K562 (cell line): ENCODE measurements around the gene PCED1B. TPM values are rescaled to one million over a fixed set of nuclear protein-coding genes. Genes with fewer than 3 reads are reported as not detected.
A peak's percentile ranks its signal among the peaks of the same experiment; 100 is the strongest.

ENCODE experiments used
- ATAC-seq: fragments of 200-7000 bp; cut with Tn5 transposase; 3 replicates; pipeline ENCODE4 v1.9.1; 2020; ENCODE audit warnings: moderate library complexity
- BruUV-seq: library from RNA; stranded (reverse); fragments of 400-500 nt; replicated peaks from 2 replicates; lab custom pipeline; 2021; lab: Mats Ljungman, UMichigan
- CTCF ChIA-PET: fragments of 300-600 bp; formaldehyde crosslinking; extraction: SDS; loops from one replicate; lab custom pipeline; 2021; ENCODE audit warnings: low intra/inter-chr PET ratio; lab: Yijun Ruan, JAX
- POLR2A ChIA-PET: fragments of 300-600, 350-650 bp; sonication (Branson Sonifier 250); formaldehyde crosslinking; extraction: SDS; loops from one replicate; lab custom pipeline; 2021; ENCODE audit warnings: antibody characterized with exemption, inconsistent platforms; lab: Yijun Ruan, JAX
- DNase-seq, 4 experiments: peaks; one replicate each; pipeline versions ENCODE4 v3.0.0 to v3.0.0-alpha.2; 2011 to 2018; ENCODE audit warnings: low spot score in 3 of 4, mixed read lengths in 3 of 4; ENCODE audit errors: extremely low read depth in 1 of 4
- FAIRE-seq: peaks from 2 replicates; lab custom pipeline; 2011; peaks lifted over from hg19 to GRCh38; lab: Jason Lieb, UNC
- H2AFZ ChIP-seq: 2 replicates; pipeline ENCODE4 v1.6.0; 2011; ENCODE audit warnings: low read depth, low read length, control low read depth, inconsistent platforms
- H3K27ac ChIP-seq: fragments of 200-600 bp; 3 replicates; pipeline ENCODE4 v1.8.0; 2011; ENCODE audit warnings: low read depth, mild to moderate bottlenecking, control low read depth, inconsistent platforms, low read length, moderate library complexity, mixed read lengths; ENCODE audit errors: extremely low read depth
- H3K27me3 ChIP-seq, 2 experiments: fragments of 300-600 bp in 1 of 2; 2 replicates in 1 of 2; 3 replicates in 1 of 2; pipeline versions ENCODE4 v1.6.0 to v1.8.0; 2011; ENCODE audit warnings: inconsistent platforms in 2 of 2, low read length in 2 of 2, mild to moderate bottlenecking in 1 of 2, mixed read lengths in 1 of 2, moderate library complexity in 1 of 2; ENCODE audit not compliant: control insufficient read depth in 2 of 2, insufficient read depth in 2 of 2
- H3K36me3 ChIP-seq: fragments of 300-600 bp; 3 replicates; pipeline ENCODE4 v1.8.0; 2011; ENCODE audit warnings: mild to moderate bottlenecking, low read length, inconsistent platforms; ENCODE audit not compliant: control insufficient read depth, insufficient read depth
- H3K4me1 ChIP-seq, 2 experiments: fragments of 200-600 bp in 1 of 2; replicated peaks in 1 of 2; 2 replicates in 1 of 2; 3 replicates in 1 of 2; pipeline versions ENCODE4 v1.5.1 to v1.8.0; 2011; ENCODE audit warnings: inconsistent platforms in 2 of 2, low read length in 2 of 2, mild to moderate bottlenecking in 1 of 2, mixed read lengths in 1 of 2, moderate library complexity in 1 of 2; ENCODE audit not compliant: control insufficient read depth in 2 of 2, insufficient read depth in 2 of 2
- H3K4me2 ChIP-seq: 2 replicates; pipeline ENCODE4 v1.6.1; 2011; ENCODE audit warnings: low read length, control low read depth, inconsistent platforms, mixed read lengths; ENCODE audit not compliant: insufficient read depth
- H3K4me3 ChIP-seq: fragments of 200-600 bp; sonication (generic), shearing (Covaris generic); 2 replicates; pipeline ENCODE4 v1.5.1; 2016; ENCODE audit warnings: control low read depth, inconsistent platforms
- H3K79me2 ChIP-seq: fragments of 200-600 bp; 3 replicates; pipeline ENCODE4 v1.8.0; 2011; ENCODE audit warnings: low read length, inconsistent platforms; ENCODE audit not compliant: control insufficient read depth, insufficient read depth
- H3K9ac ChIP-seq, 2 experiments: 2 replicates each; pipeline versions ENCODE4 v1.6.0 to v1.6.1; 2011; ENCODE audit warnings: low read depth in 2 of 2, low read length in 2 of 2, control low read depth in 1 of 2, inconsistent platforms in 1 of 2, mild to moderate bottlenecking in 1 of 2, mixed read lengths in 1 of 2; ENCODE audit not compliant: insufficient read depth in 1 of 2
- H3K9me1 ChIP-seq: one replicate; pipeline ENCODE4 v1.6.0; 2011; ENCODE audit warnings: inconsistent platforms, mild to moderate bottlenecking, low read length, moderate library complexity; ENCODE audit not compliant: control insufficient read depth, insufficient read depth
- H3K9me3 ChIP-seq: replicated peaks from 2 replicates; pipeline ENCODE4 v1.5.1; 2011; ENCODE audit warnings: low read depth, low read length, inconsistent platforms; ENCODE audit not compliant: control insufficient read depth, insufficient read depth
- H4K20me1 ChIP-seq: replicated peaks from 2 replicates; pipeline ENCODE4 v1.6.1; 2011; ENCODE audit warnings: low read length, inconsistent platforms, mixed read lengths; ENCODE audit not compliant: control insufficient read depth, insufficient read depth
- CTCF ChIP-seq, 3 experiments: IDR thresholded peaks in 2 of 3; conservative IDR thresholded peaks in 1 of 3; 2 replicates each; pipeline ENCODE4 v1.5.1; 2011 to 2012; ENCODE audit warnings: low read length in 3 of 3, mild to moderate bottlenecking in 3 of 3, control low read depth in 2 of 3, improper control_type of control experiment in 1 of 3, inconsistent platforms in 1 of 3, low read depth in 1 of 3, mixed read lengths in 1 of 3, moderate library complexity in 1 of 3; ENCODE audit not compliant: insufficient read depth in 2 of 3
- FOSL1 ChIP-seq: fragments of 200-800 bp; sonication (Bioruptor generic); conservative IDR thresholded peaks from 2 replicates; pipeline ENCODE4 v1.6.1; 2016; ENCODE audit warnings: missing genetic modification characterization, missing compliant biosample characterization
- KDM2B ChIP-seq: fragments of 250-450 bp; sonication (Bioruptor Pico); IDR thresholded peaks from 2 replicates; pipeline ENCODE4 v1.8.0; 2021; ENCODE audit warnings: mild to moderate bottlenecking, moderate library complexity
- RAD21 ChIP-seq, 2 experiments: fragments of 250-450 bp in 1 of 2; fragments of 450-650 bp in 1 of 2; sonication (Bioruptor Pico) in 1 of 2; formaldehyde crosslinking in 1 of 2; IDR thresholded peaks in 1 of 2; conservative IDR thresholded peaks in 1 of 2; 2 replicates each; pipeline versions ENCODE4 v1.4.0 to v1.8.0; 2020 to 2022; ENCODE audit warnings: mild to moderate bottlenecking in 2 of 2, moderate library complexity in 1 of 2
- SMARCA4 ChIP-seq: fragments of 450-650 bp; IDR thresholded peaks from 2 replicates; pipeline ENCODE4 v1.6.1; 2016
- SMARCC2 ChIP-seq: fragments of 450-650 bp; IDR thresholded peaks from 2 replicates; pipeline ENCODE4 v1.6.1; 2017; ENCODE audit warnings: antibody characterized with exemption, moderate library complexity, mild to moderate bottlenecking, low read depth
- SMARCE1 ChIP-seq: fragments of 450-650 bp; IDR thresholded peaks from 2 replicates; pipeline ENCODE4 v1.7.1; 2016; ENCODE audit warnings: mild to moderate bottlenecking
- SPI1 ChIP-seq: IDR thresholded peaks from 2 replicates; pipeline ENCODE4 v1.6.1; 2011; ENCODE audit warnings: low read depth, low read length, control low read depth, borderline replicate concordance
- WGBS: fragments of 100-300 bp; shearing (Covaris generic); methylation state at CpG from one replicate; pipeline ENCODE4 v1.1.6; 2016; ENCODE audit warnings: low coverage, mixed read lengths; ENCODE audit not compliant: insufficient coverage; ENCODE audit errors: missing lambda C conversion rate; 5-methylcytosine and 5-hydroxymethylcytosine counted together
- in situ Hi-C: fragments of 300-500 bp; cut with MboI; formaldehyde crosslinking; loops from 4 replicates; pipeline ENCODE4 v1.15.0; 2018; ENCODE audit warnings: inconsistent platforms, mixed read lengths
- intact Hi-C: fragments of 100-400 bp; cut with micrococcal nuclease; formaldehyde crosslinking; loops from 2 replicates; pipeline ENCODE4 v1.14.2; 2022
- polyA plus RNA-seq, 8 experiments: library from polyadenylated mRNA; depleted of rRNA in 4 of 8; stranded (reverse) in 5 of 8; unstranded in 3 of 8; fragments of >200 nt; fragmentation: Nextera tagmentation in 2 of 8; fragmentation: Illumina TruSeq in 1 of 8; extraction: Ambion mirVana in 2 of 8; extraction: Trizol in 1 of 8; gene quantifications; 2 replicates each; pipeline versions ENCODE4 v1.2.1 to v1.2.3, GENCODE V29; 2011 to 2014; ENCODE audit warnings: inconsistent platforms in 1 of 8, missing spikeins in 1 of 8
- total RNA-seq, 7 experiments: library from RNA; depleted of rRNA in 6 of 7; stranded (reverse); fragments of >200 nt in 6 of 7; fragmentation: Illumina TruSeq in 2 of 7; extraction: Trizol in 2 of 7; gene quantifications; 2 replicates each; pipeline versions ENCODE4 v1.2.1 to v1.2.3, GENCODE V29; 2011 to 2021; ENCODE audit warnings: low replicate concordance in 1 of 7

The PCED1B gene
- total and polyA plus RNA-seq, 9 of the 15 experiments (the other 6 are each of a cell fraction or from before 2014, with no cell fraction given), result 1.2 to 9.3 (median 2.5) TPM

GRCh38 chr12:47190271-47190750 is 110.9 kb downstream of the PCED1B start:
- Histone ChIP-seq H3K4me1 (peaks cover 3 to 49% of the 10 kb centered on the region in 2 experiments; a peak in 4 of 5 replicates), H3K27me3 (no peaks in the 10 kb centered on the region), H2AFZ (peak overlapping the region; percentile 20; the same call in 1 of the 2 replicates), H4K20me1 (no peaks in the 10 kb centered on the region), H3K9ac (no peak overlapping the region), H3K4me3 (no peak overlapping the region), H3K4me2 (no peak overlapping the region), H3K9me1 (no peaks in the 10 kb centered on the region), H3K36me3 (no peaks in the 10 kb centered on the region), H3K79me2 (no peaks in the 10 kb centered on the region), H3K27ac (no peak overlapping the region), H3K9me3 (no peaks in the 10 kb centered on the region)
- DNase-seq, result no peak
- intact Hi-C loops, result loop anchor here (5.0 kb wide), 2 partner anchors 108 to 158 kb away; no protein-coding TSS in a partner anchor
- no peak for FAIRE-seq
- no TSS peak for BruUV-seq
- WGBS, result 25% methylated on average over 3 of the region's 3 CpGs
- in situ Hi-C loops, result no loop called here
- ATAC-seq, result no peak
- TF ChIP-seq SMARCA4, result peak; percentile 60; the same call in 1 of the 2 replicates
- peak; percentile 76; the same call in 1 of the 2 replicates for TF ChIP-seq SPI1
- TF ChIP-seq FOSL1 (tag), result no peak; the same call in 1 of the 2 replicates
- peak; percentile 22; the same call in 1 of the 2 replicates for TF ChIP-seq SMARCC2
- 0 out of 2 replicates have a peak, but pooled peaks have one; percentile 40 for TF ChIP-seq SMARCE1
- TF ChIP-seq KDM2B (CRISPR knock-in tag), result no peak
- TF ChIP-seq RAD21 (CRISPR knock-in tag; conservative IDR thresholded peaks at IDR 0.05 in 1 of 2, IDR thresholded peaks at IDR 0.05 in 1 of 2), result peak in 1 of 2 experiments; percentile 31; a peak in 1 of 4 replicates
- TF ChIP-seq CTCF (IDR thresholded peaks at IDR 0.05 in 2 of 3, conservative IDR thresholded peaks at IDR 0.05 in 1 of 3; ENCODE audit: insufficient read depth in 2 of 3, low read depth in 1 of 3, low read length in 3 of 3), result 0 out of 6 replicates have a peak, but pooled peaks of 1 of the 3 experiments have one; percentile 5
- POLR2A ChIA-PET, result interaction anchor here (0.6 to 1.1 kb wide), 2 partner anchors 12 to 36 kb away, joined by 3 read pairs; no protein-coding TSS in a partner anchor
- CTCF ChIA-PET, result no interaction called here
